Ectodermal cell (in vitro differentiated cells): Measurements from ENCODE around the gene TMEM244.
"Not testable (repeated sequence)": the region's sequence is repeated elsewhere in the genome, so short reads cannot be mapped to it uniquely, and the experiment has no call there.

Source experiments
- H3K27ac ChIP-seq: 2 replicates; pipeline ENCODE4 v1.7.0; 2013; ENCODE audit warnings: mild to moderate bottlenecking, low read depth, low read length; ENCODE audit not compliant: insufficient read depth, poor library complexity, severe bottlenecking
- H3K27me3 ChIP-seq: 2 replicates; pipeline ENCODE4 v1.7.0; 2013; ENCODE audit warnings: mild to moderate bottlenecking, low read length; ENCODE audit not compliant: insufficient read depth, control insufficient read depth, poor library complexity, severe bottlenecking
- H3K36me3 ChIP-seq: one replicate; pipeline ENCODE4 v1.7.0; 2013; ENCODE audit warnings: low read length; ENCODE audit not compliant: control insufficient read depth, insufficient read depth
- H3K4me1 ChIP-seq: one replicate; pipeline ENCODE4 v1.7.0; 2013; ENCODE audit warnings: low read length; ENCODE audit not compliant: control insufficient read depth, insufficient read depth
- H3K4me3 ChIP-seq: 2 replicates; pipeline ENCODE4 v1.7.0; 2013; ENCODE audit warnings: low read depth, low read length, control low read depth; ENCODE audit not compliant: insufficient read depth
- H3K9me3 ChIP-seq: 2 replicates; pipeline ENCODE4 v1.7.0; 2013; ENCODE audit warnings: mild to moderate bottlenecking, low read length, moderate library complexity; ENCODE audit not compliant: control insufficient read depth
- WGBS, 2 experiments: methylation state at CpG; one replicate each; pipeline ENCODE4 v1.1.7; 2013; ENCODE audit warnings: missing lambda C conversion rate in 2 of 2; 5-methylcytosine and 5-hydroxymethylcytosine counted together

TMEM244 gene

GRCh38 chr6:129890701-129891100, 29.6 kb upstream of the TMEM244 start:
- H3K27me3 ChIP-seq = no peaks in the 10 kb centered on the region
- no peaks in the 10 kb centered on the region for H3K9me3 ChIP-seq
- 94 to 95% methylated on average over 4 of the region's 4 CpGs for WGBS, 2 experiments
- no peaks in the 10 kb centered on the region for H3K36me3 ChIP-seq
- no peak overlapping the region for H3K4me3 ChIP-seq
- no peaks in the 10 kb centered on the region for H3K4me1 ChIP-seq
- H3K27ac ChIP-seq = no peak overlapping the region

GRCh38 chr6:129890164-129890563, 29.0 kb upstream of the TMEM244 start:
- Histone ChIP-seq H3K4me3 (no peak overlapping the region), H3K27ac (no peak overlapping the region), H3K36me3 (no peaks in the 10 kb centered on the region), H3K9me3 (no peaks in the 10 kb centered on the region), H3K4me1 (no peaks in the 10 kb centered on the region), H3K27me3 (no peaks in the 10 kb centered on the region)
- WGBS, 2 experiments = 85 to 91% methylated on average over 2 of the region's 2 CpGs

- Histone ChIP-seq H3K27me3 (no peaks in the 10 kb centered on the region), H3K9me3 (no peaks in the 10 kb centered on the region), H3K27ac (no peak overlapping the region), H3K4me1 (no peaks in the 10 kb centered on the region), H3K36me3 (no peaks in the 10 kb centered on the region), H3K4me3 (no peak overlapping the region)
- 93 to 100% methylated on average over 1 of the region's 1 CpG for WGBS, 2 experiments
These were observed 28.5 kb upstream of the TMEM244 start for GRCh38 chr6:129889580-129889979.

GRCh38 chr6:129886401-129887155, 25.5 kb upstream of the TMEM244 start:
- 88 to 94% methylated on average over 3 to 4 of the region's 4 CpGs for WGBS, 2 experiments

GRCh38 chr6:129884211-129884610, 23.1 kb upstream of the TMEM244 start:
- H3K27me3 ChIP-seq = no peaks in the 10 kb centered on the region
- H3K4me3 ChIP-seq = no peak overlapping the region
- H3K9me3 ChIP-seq = no peaks in the 10 kb centered on the region
- H3K4me1 ChIP-seq = no peaks in the 10 kb centered on the region
- 94 to 100% methylated on average over 1 of the region's 1 CpG for whole genome bisulfite sequencing, 2 experiments
- no peaks in the 10 kb centered on the region for H3K36me3 ChIP-seq
- H3K27ac ChIP-seq = no peak overlapping the region

More at GRCh38 chr6:129886401-129887155, 25.5 kb upstream of the TMEM244 start:
- no peaks in the 10 kb centered on the region for H3K9me3 ChIP-seq
- H3K36me3 ChIP-seq = no peaks in the 10 kb centered on the region
- H3K27me3 ChIP-seq = no peaks in the 10 kb centered on the region
- no peaks in the 10 kb centered on the region for H3K4me1 ChIP-seq
- no peak overlapping the region for H3K27ac ChIP-seq
- no peak overlapping the region for H3K4me3 ChIP-seq

- no peaks in the 10 kb centered on the region for H3K36me3 ChIP-seq
- H3K27me3 ChIP-seq = no peaks in the 10 kb centered on the region
- H3K4me3 ChIP-seq = no peak overlapping the region
- 85 to 93% methylated on average over 8 of the region's 8 CpGs for WGBS, 2 experiments
- no peaks in the 10 kb centered on the region for H3K9me3 ChIP-seq
- H3K27ac ChIP-seq = no peak overlapping the region
- H3K4me1 ChIP-seq = no peaks in the 10 kb centered on the region
These were observed 21.5 kb upstream of the TMEM244 start for GRCh38 chr6:129882510-129883023.

GRCh38 chr6:129877894-129878293, 16.8 kb upstream of the TMEM244 start:
- H3K9me3 ChIP-seq, H3K27ac ChIP-seq, H3K4me3 ChIP-seq, H3K36me3 ChIP-seq, H3K27me3 ChIP-seq, H3K4me1 ChIP-seq: not testable (repeated sequence)
- WGBS, 2 experiments = 93 to 100% methylated on average over 1 of the region's 1 CpG

- Histone ChIP-seq H3K36me3 (no peaks in the 10 kb centered on the region), H3K4me1 (no peaks in the 10 kb centered on the region), H3K27ac (no peak overlapping the region), H3K27me3 (no peaks in the 10 kb centered on the region), H3K4me3 (no peak overlapping the region), H3K9me3 (no peaks in the 10 kb centered on the region)
- 75 to 85% methylated on average over 3 to 4 of the region's 6 CpGs for WGBS, 2 experiments
These were observed 14.8 kb upstream of the TMEM244 start for GRCh38 chr6:129875610-129876520.

GRCh38 chr6:129874837-129875236, 13.7 kb upstream of the TMEM244 start:
- H3K27me3 ChIP-seq = no peaks in the 10 kb centered on the region
- H3K4me1 ChIP-seq = no peaks in the 10 kb centered on the region
- H3K27ac ChIP-seq = no peak overlapping the region
- no peak overlapping the region for H3K4me3 ChIP-seq
- no peaks in the 10 kb centered on the region for H3K9me3 ChIP-seq
- no peaks in the 10 kb centered on the region for H3K36me3 ChIP-seq

- no peaks in the 10 kb centered on the region for H3K27me3 ChIP-seq
- no peaks in the 10 kb centered on the region for H3K4me1 ChIP-seq
- WGBS, 2 experiments = 50 to 94% methylated on average over 1 to 2 of the region's 2 CpGs
- H3K4me3 ChIP-seq = no peak overlapping the region
- no peak overlapping the region for H3K27ac ChIP-seq
- H3K36me3 ChIP-seq = no peaks in the 10 kb centered on the region
- no peaks in the 10 kb centered on the region for H3K9me3 ChIP-seq
These were observed 11.5 kb upstream of the TMEM244 start for GRCh38 chr6:129872586-129872985.
